ENCODE data around the gene MRPL52. TPM values are rescaled to one million over a fixed set of nuclear protein-coding genes. Genes with fewer than 3 reads are reported as not detected.
A peak's percentile ranks its signal among the peaks of the same experiment; 100 is the strongest.

MRPL52 gene
- total and polyA plus RNA-seq, 7 experiments from 2014 or later = 32.9 to 189 (median 58.5) TPM

DNA sequence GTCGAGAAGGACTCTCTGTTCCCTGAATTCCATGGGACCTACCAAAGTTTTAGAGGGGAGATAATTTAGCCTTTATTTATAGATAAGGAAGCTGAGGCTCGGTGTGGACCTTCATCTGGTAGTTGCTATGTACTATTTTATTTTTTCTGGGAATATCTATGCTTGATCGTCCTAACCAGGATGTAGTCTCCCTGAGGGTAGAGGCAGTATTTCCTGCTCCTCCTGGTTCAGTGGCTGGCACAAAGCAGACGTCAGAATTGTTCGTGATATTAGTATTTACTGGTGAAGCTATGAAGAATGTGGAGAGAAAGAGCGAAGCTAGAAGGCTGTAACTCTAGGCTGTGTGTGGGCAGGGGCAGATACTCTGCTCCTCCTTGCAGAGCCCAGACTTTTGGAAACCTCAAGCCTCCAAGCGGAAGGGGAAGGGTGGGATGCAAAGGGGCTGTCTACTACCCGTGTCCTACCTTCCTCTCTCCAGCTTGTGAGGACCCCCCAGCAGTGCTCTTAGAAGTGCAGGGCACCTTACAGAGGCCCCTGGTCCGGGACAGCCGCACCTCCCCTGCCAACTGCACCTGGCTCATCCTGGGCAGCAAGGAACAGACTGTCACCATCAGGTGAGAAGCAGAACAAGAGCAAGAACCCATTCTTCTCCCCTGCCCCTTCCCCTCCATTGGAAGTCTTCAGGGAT is 43.3 kb downstream of the MRPL52 start:
- Mint-ChIP-seq H3K4me3 (peak overlapping the region; percentile 86 to 98 (median 92)), H3K27me3 (no peaks in the 10 kb centered on the region), H3K36me3 (peaks cover 7 to 27% (median 14%) of the 10 kb centered on the region in 5 donors), H3K4me1 (peaks cover 26 to 49% (median 29%) of the 10 kb centered on the region in 7 donors), H3K27ac (peak overlapping the region; percentile 83 to 97 (median 90)), H3K9me3 (no peaks in the 10 kb centered on the region)
- no peak for DNase-seq
- ChIA-PET CTCF (interaction anchor here (0.6 to 5.2 kb wide), 14 partner anchors 12 to 308 kb away, joined by 3 to 75 read pairs (median 5); partner anchors contain the start of gene REM2), POLR2A (interaction anchor here (0.7 to 8.6 kb wide), 11 partner anchors 10 to 316 kb away, joined by 3 to 145 read pairs (median 8); partner anchors contain the start of genes OXA1L, RBM23 and REM2)
- Histone ChIP-seq H3K36me3 (ENCODE audit: control insufficient read depth in 2 of 3, insufficient read depth in 3 of 3, low read length in 3 of 3) (peaks cover 23 to 60% (median 32%) of the 10 kb centered on the region in 3 experiments), H3K9me3 (ENCODE audit: control insufficient read depth in 2 of 3, low read length in 3 of 3) (no peaks in the 10 kb centered on the region), H3K27me3 (ENCODE audit: control insufficient read depth in 2 of 2, insufficient read depth in 2 of 2, low read length in 2 of 2) (no peaks in the 10 kb centered on the region), H3K4me3 (ENCODE audit: low read length) (peak overlapping the region; percentile 72), H3K4me1 (ENCODE audit: control insufficient read depth in 2 of 2, insufficient read depth in 2 of 2, low read length in 2 of 2) (peaks cover 20 to 33% of the 10 kb centered on the region in 2 donors), H3K27ac (ENCODE audit: low read depth, low read length) (peak overlapping the region; percentile 86)
- no peak for ATAC-seq
- intact Hi-C loops (cut with micrococcal nuclease) = loop anchor here (1.0 to 5.0 kb wide), 9 partner anchors 13 to 303 kb away; partner anchors contain the start of genes ACIN1 (in 1 of the 2), C14orf119 (in 1 of the 2), DAD1 (in 1 of the 2) and OXA1L (in 1 of the 2)

DNA sequence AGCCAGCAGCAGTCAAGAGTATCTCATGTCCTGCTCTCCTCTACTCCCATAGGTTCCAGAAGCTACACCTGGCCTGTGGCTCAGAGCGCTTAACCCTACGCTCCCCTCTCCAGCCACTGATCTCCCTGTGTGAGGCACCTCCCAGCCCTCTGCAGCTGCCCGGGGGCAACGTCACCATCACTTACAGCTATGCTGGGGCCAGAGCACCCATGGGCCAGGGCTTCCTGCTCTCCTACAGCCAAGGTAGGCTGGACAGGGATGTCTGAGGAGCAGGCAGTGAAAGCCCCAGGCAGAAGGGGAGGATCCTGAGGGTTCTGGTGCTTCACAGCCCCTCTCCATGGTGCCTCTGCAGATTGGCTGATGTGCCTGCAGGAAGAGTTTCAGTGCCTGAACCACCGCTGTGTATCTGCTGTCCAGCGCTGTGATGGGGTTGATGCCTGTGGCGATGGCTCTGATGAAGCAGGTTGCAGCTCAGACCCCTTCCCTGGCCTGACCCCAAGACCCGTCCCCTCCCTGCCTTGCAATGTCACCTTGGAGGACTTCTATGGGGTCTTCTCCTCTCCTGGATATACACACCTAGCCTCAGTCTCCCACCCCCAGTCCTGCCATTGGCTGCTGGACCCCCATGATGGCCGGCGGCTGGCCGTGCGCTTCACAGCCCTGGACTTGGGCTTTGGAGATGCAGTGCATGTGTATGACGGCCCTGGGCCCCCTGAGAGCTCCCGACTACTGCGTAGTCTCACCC is 45.5 kb downstream of the MRPL52 start:
- Mint-ChIP-seq H3K36me3 (peaks cover 9 to 40% (median 21%) of the 10 kb centered on the region in 5 donors), H3K27me3 (no peaks in the 10 kb centered on the region), H3K9me3 (no peaks in the 10 kb centered on the region), H3K27ac (peak overlapping the region in 2 of 9 donors; percentile 51 to 83), H3K4me3 (no peak overlapping the region), H3K4me1 (peaks cover 29 to 46% (median 32%) of the 10 kb centered on the region in 7 donors)
- no peak for DNase-seq
- Histone ChIP-seq H3K4me1 (ENCODE audit: control insufficient read depth in 2 of 2, insufficient read depth in 2 of 2, low read length in 2 of 2) (peaks cover 14 to 25% of the 10 kb centered on the region in 2 donors), H3K4me3 (ENCODE audit: low read length) (no peak overlapping the region), H3K27ac (ENCODE audit: low read depth, low read length) (no peak overlapping the region), H3K9me3 (ENCODE audit: control insufficient read depth in 2 of 3, low read length in 3 of 3) (no peaks in the 10 kb centered on the region), H3K36me3 (ENCODE audit: control insufficient read depth in 2 of 3, insufficient read depth in 3 of 3, low read length in 3 of 3) (peaks cover 24 to 78% (median 32%) of the 10 kb centered on the region in 3 experiments), H3K27me3 (ENCODE audit: control insufficient read depth in 2 of 2, insufficient read depth in 2 of 2, low read length in 2 of 2) (no peaks in the 10 kb centered on the region)
- ATAC-seq = no peak
- ChIA-PET POLR2A (interaction anchor here (1.5 to 8.6 kb wide), 2 partner anchors 11 to 20 kb away, joined by 4 to 145 read pairs; partner anchors contain the start of gene REM2), CTCF (interaction anchor here (0.7 to 5.2 kb wide), 4 partner anchors 10 to 25 kb away, joined by 3 to 75 read pairs (median 14); partner anchors contain the start of gene REM2)
- intact Hi-C loops (cut with micrococcal nuclease) = no loop called here

DNA sequence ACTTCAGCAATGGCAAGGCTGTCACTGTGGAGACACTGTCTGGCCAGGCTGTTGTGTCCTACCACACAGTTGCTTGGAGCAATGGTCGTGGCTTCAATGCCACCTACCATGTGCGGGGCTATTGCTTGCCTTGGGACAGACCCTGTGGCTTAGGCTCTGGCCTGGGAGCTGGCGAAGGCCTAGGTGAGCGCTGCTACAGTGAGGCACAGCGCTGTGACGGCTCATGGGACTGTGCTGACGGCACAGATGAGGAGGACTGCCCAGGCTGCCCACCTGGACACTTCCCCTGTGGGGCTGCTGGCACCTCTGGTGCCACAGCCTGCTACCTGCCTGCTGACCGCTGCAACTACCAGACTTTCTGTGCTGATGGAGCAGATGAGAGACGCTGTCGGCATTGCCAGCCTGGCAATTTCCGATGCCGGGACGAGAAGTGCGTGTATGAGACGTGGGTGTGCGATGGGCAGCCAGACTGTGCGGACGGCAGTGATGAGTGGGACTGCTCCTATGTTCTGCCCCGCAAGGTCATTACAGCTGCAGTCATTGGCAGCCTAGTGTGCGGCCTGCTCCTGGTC is 46.1 kb downstream of the MRPL52 start:
- Histone ChIP-seq H3K4me3 (ENCODE audit: low read length) (no peak overlapping the region), H3K9me3 (ENCODE audit: control insufficient read depth in 2 of 3, low read length in 3 of 3) (no peaks in the 10 kb centered on the region), H3K27ac (ENCODE audit: low read depth, low read length) (no peak overlapping the region), H3K27me3 (ENCODE audit: control insufficient read depth in 2 of 2, insufficient read depth in 2 of 2, low read length in 2 of 2) (no peaks in the 10 kb centered on the region), H3K4me1 (ENCODE audit: control insufficient read depth in 2 of 2, insufficient read depth in 2 of 2, low read length in 2 of 2) (peaks cover 8 to 19% of the 10 kb centered on the region in 2 donors), H3K36me3 (ENCODE audit: control insufficient read depth in 2 of 3, insufficient read depth in 3 of 3, low read length in 3 of 3) (peaks cover 24 to 78% (median 32%) of the 10 kb centered on the region in 3 experiments)
- Mint-ChIP-seq H3K4me3 (no peak overlapping the region), H3K9me3 (no peaks in the 10 kb centered on the region), H3K27me3 (no peaks in the 10 kb centered on the region), H3K4me1 (peaks cover 22 to 40% (median 27%) of the 10 kb centered on the region in 7 donors), H3K36me3 (peaks cover 9 to 40% (median 21%) of the 10 kb centered on the region in 5 donors), H3K27ac (peak overlapping the region in 4 of 9 donors; percentile 34 to 79 (median 47))
- ATAC-seq (no peak), DNase-seq (no peak)
- ChIA-PET POLR2A (interaction anchor here (1.5 to 8.6 kb wide), 2 partner anchors 10 to 20 kb away, joined by 4 to 145 read pairs; partner anchors contain the start of gene REM2), CTCF (interaction anchor here (0.6 to 1.1 kb wide), 3 partner anchors 22 to 330 kb away, joined by 3 to 5 read pairs (median 4); no protein-coding TSS in a partner anchor)
- intact Hi-C loops (cut with micrococcal nuclease) = no loop called here

DNA sequence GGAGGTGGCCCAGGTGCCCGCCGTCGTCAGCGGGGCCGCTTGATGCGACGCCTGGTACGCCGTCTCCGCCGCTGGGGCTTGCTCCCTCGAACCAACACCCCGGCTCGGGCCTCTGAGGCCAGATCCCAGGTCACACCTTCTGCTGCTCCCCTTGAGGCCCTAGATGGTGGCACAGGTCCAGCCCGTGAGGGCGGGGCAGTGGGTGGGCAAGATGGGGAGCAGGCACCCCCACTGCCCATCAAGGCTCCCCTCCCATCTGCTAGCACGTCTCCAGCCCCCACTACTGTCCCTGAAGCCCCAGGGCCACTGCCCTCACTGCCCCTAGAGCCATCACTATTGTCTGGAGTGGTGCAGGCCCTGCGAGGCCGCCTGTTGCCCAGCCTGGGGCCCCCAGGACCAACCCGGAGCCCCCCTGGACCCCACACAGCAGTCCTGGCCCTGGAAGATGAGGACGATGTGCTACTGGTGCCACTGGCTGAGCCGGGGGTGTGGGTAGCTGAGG is 47.4 kb downstream of the MRPL52 start:
- Mint-ChIP-seq H3K4me1 (peaks cover 19 to 42% (median 33%) of the 10 kb centered on the region in 7 donors), H3K9me3 (no peaks in the 10 kb centered on the region), H3K4me3 (no peak overlapping the region), H3K27ac (no peak overlapping the region), H3K27me3 (no peaks in the 10 kb centered on the region), H3K36me3 (peaks cover 9 to 40% (median 21%) of the 10 kb centered on the region in 5 donors)
- Histone ChIP-seq H3K4me1 (ENCODE audit: control insufficient read depth in 2 of 2, insufficient read depth in 2 of 2, low read length in 2 of 2) (peaks cover 8 to 19% of the 10 kb centered on the region in 2 donors), H3K36me3 (ENCODE audit: control insufficient read depth in 2 of 3, insufficient read depth in 3 of 3, low read length in 3 of 3) (peaks cover 24 to 72% (median 32%) of the 10 kb centered on the region in 3 experiments), H3K27ac (ENCODE audit: low read depth, low read length) (no peak overlapping the region), H3K9me3 (ENCODE audit: control insufficient read depth in 2 of 3, low read length in 3 of 3) (no peaks in the 10 kb centered on the region), H3K27me3 (ENCODE audit: control insufficient read depth in 2 of 2, insufficient read depth in 2 of 2, low read length in 2 of 2) (no peaks in the 10 kb centered on the region), H3K4me3 (ENCODE audit: low read length) (no peak overlapping the region)
- CTCF ChIA-PET = no interaction called here
- no peak for DNase-seq
- POLR2A ChIA-PET = interaction anchor here (1.3 to 8.6 kb wide), 2 partner anchors 9 kb away, joined by 3 to 145 read pairs; partner anchors contain the start of gene REM2
- no peak for ATAC-seq
- intact Hi-C loops (cut with micrococcal nuclease) = no loop called here

DNA sequence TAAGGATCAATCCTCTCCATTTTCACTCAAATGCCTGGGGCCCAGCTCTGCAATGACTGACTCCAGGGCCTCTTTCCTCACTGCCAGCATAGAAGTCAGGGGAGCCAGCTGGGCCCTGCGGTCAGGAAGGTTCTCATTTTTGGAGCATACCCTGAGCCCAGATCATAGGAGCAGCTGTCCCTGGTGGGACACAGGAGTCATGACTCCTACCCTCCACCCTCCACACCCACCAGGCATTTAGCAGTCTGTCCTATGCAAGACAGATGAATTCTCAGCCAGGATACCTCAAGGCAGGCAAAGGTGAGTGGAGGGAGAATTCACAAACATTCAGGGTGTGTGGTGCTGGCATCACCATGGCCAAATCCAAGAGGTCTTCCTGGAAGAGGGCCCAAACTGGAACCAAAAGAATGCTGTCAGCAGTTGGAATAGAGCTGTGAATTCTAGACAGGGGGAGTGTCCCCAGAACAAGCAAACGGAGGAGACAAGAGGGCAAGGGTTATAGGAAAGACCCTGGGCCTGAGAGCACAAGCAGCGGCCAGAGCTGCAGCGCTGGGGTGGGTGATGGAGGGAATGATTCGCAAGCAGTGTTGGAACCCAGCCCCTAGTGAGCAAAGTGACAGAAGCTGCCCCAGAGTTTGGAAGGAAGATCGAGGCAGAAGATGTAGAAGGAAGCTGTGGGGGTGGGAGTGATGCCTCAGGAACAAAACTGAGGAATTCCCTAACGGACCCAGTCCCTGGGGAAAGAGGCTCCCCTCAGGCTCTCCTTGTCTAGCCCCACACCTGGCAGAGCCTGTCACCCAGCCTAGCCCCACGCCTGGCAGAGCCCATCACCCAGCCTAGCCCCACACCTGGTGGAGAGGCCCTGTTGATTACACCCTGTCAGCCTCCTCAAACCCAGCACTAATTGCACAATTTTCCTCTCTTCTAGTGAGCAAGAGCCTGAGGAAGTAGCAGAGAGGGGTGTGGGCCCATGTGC is 48.9 kb downstream of the MRPL52 start:
- H3K27ac ChIP-seq (ENCODE audit: low read depth, low read length) = no peak overlapping the region
- Mint-ChIP-seq H3K4me3 (no peak overlapping the region), H3K27me3 (peaks cover 0 to 5% (median 0%) of the 10 kb centered on the region in 5 donors), H3K27ac (peak overlapping the region in 7 of 9 donors; percentile 14 to 73 (median 55)), H3K9me3 (no peaks in the 10 kb centered on the region), H3K4me1 (peaks cover 11 to 42% (median 36%) of the 10 kb centered on the region in 7 donors), H3K36me3 (peaks cover 5 to 35% (median 17%) of the 10 kb centered on the region in 5 donors)
- intact Hi-C loops (cut with micrococcal nuclease) = no loop called here
- H3K4me1 ChIP-seq (ENCODE audit: control insufficient read depth in 2 of 2, insufficient read depth in 2 of 2, low read length in 2 of 2) = peaks cover 0 to 14% of the 10 kb centered on the region in 2 donors
- ATAC-seq = no peak
- H3K9me3 ChIP-seq (ENCODE audit: control insufficient read depth in 2 of 3, low read length in 3 of 3) = no peaks in the 10 kb centered on the region
- no peaks in the 10 kb centered on the region for H3K27me3 ChIP-seq (ENCODE audit: control insufficient read depth in 2 of 2, insufficient read depth in 2 of 2, low read length in 2 of 2)
- ChIA-PET CTCF (no interaction called here), POLR2A (interaction anchor here (1.3 kb wide), 1 partner anchor 8 kb away, joined by 3 read pairs; no protein-coding TSS in a partner anchor)
- H3K36me3 ChIP-seq (ENCODE audit: control insufficient read depth in 2 of 3, insufficient read depth in 3 of 3, low read length in 3 of 3) = peaks cover 24 to 62% (median 31%) of the 10 kb centered on the region in 3 experiments
- DNase-seq = no peak
- H3K4me3 ChIP-seq (ENCODE audit: low read length) = no peak overlapping the region
